GM18858 (cell line): ENCODE results near the gene FOSB.

Experiments
- ATAC-seq: cut with Tn5 transposase; IDR thresholded peaks from one replicate; pipeline ENCODE4 v1.9.1; 2021; ENCODE audit not compliant: unreplicated experiment

FOSB gene

DNA sequence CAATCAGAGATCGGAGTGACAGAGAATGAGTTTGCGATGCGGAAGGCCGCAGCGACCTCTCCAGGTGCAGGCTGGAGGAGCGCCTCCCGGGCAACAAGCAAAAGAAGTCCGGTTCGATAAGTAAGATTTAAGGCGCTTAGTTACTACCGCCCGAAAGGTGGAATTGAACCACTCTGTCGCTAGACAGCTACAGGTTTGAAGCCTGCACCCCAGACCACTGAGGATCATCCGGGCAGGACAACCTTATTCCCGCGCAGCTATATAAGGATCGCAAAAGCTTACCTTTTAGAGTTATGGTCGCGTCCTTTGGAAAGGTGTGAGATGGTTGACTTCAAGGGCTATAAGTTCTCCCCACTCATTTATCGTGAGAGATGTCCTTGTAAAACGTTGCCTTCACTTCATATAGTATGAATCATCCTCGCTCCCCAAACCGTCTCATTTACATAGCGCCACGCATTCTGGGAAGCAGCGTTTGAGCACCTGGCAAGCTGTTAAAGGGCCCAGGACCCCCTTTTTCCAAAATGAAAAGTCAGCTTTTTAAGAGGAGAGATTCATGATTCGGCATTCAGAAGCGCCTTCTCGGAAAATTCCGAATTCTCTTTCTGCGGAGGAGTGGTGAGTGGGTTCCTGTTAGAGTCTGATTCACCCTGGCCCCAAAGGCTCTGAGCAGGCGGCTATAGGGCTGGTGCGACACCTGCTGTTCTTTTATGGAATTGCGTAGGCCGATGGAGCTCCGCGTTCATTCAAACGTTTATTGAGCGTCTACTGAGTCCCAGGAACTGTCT lies 10.8 kb downstream of the FOSB start:
- ATAC-seq: no peak

DNA sequence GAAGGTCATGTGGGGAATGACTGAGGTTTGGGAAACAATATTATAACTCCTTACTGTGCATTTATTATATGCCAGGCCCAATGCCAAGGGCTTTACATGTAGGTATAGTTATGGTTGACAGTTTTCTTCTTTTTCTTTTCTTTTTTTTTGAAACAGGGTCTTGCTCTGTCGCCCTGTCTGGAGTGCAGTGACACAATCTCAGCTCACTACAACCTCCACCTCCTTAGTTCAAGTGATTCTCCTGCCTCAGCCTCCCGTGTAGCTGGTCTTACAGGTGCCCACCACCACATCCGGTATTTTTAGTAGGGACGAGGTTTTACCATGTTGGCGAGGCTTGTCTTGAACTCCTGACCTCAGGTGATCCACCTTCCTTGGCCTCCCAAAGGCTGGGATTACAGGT lies 15.2 kb downstream of the FOSB start:
- no peak for ATAC-seq

DNA sequence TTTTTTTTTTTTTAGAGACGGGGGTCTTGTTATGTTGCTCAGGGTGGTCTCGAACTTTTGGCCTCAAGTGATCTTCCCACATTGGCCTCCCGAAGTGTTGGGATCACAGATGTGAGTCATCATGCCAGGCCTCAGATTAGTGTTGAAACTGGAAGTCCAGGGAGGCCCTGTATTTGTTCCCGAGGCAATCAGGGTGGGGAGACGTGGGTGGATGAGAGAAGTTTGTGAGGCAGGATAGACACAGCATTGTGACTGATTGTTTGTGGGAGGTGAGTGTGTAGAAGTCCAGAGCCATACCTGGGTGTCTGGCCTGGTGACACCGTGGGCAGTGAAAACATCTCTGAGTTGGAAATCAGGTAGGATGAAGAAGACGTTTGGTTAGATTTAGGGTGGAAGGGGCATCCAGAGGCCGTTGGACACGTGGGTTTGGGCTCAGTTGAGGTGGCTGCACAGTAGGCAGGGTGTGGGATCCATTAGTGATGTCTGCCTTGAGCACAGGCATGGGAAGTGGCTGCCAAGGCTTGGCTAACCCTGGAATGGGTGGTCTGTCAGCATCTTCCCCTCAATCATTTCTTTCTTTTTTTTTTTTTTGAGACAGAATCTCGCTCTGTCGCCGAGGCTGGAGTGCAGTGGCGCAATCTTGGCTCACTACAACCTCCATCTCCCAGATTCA lies 16.6 kb downstream of the FOSB start:
- ATAC-seq: no peak

DNA sequence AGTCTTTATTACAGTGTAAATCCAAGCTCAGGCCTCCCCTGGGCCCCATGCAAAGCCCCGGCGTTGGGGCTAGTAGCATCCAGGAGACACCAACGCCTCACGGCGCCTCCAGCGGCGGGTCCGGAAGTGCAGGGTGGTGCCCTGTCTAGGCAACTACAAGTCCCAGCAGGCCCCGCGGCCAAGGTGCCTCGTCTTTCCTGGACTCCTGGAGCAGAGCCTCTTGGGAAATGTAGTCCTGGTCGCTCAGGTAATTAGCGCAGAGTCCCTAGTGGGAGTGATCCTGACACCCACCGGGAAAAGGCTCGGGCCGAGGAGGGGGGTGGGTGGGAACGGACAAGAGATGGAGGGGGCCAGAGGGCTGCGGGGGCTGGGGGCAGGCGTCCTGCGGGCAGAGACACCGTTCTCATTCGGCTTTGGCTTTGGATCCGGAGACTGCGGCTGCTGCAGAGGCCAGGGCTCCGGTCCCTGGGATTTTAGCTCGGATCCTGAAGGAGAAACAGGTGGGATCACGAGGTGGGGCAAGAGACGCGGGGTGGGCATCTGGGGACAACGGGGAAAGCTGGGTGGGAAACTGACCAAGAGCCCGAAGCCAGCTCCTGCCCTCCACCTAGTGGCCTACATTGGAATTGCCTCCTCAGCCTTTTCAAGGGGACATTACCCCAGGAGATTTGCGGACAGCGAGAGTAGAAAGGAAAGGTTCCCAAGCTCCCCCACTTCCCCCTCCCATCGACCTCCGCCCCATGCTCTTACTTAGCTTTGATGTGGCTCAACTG lies 17.7 kb downstream of the FOSB start:
- ATAC-seq: peak; percentile 73

DNA sequence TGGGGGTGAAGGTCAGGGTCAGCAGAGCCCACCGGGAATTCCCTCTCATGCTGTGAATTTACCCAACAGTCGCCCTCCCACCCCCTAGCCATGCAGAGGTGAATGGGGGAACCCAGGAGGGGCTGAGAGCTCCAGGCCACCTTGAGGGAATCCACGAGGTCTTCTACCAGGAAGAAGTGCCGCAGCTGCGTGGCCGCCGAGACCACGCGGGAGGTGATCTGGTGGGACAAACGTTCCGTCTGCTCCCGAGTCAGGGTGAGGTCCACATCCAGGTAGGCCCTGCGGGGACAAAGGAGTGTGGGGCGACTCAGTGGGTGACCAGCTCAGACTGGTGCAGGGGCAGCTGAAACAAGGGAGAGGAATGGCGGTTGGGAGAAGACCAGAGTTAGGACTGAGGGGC lies 20.9 kb downstream of the FOSB start:
- no peak for ATAC-seq

DNA sequence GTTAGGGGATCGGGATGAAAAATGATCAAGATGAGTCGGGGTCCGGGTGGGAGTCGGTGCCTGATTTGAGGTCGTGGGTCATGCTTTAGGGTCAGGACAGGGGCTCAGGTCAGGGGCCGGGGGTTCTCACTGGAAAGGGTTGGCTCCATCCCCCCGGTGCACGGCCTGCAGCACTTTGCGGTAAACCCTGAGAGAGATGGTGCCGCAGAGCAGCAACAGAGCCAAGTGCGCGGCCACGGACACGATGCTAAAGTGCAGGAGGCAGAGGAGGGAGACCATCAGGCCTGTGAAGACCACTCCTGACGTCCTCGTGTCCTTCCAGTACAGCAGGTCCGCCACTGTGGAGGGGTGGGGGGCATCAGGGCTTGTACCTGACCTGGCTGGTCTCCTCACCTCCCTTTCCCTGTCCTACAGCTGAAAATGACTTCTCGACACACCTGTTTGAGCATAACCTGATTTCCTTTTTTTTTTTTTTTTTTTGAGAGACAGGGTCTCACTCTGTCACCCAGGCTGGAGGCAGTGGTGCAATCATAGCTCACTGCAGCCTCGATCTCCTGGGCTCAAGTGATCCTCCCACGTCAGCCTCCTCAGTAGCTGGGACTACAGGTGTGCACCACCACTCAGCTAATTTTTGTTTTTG lies 21.5 kb downstream of the FOSB start:
- no peak for ATAC-seq

DNA sequence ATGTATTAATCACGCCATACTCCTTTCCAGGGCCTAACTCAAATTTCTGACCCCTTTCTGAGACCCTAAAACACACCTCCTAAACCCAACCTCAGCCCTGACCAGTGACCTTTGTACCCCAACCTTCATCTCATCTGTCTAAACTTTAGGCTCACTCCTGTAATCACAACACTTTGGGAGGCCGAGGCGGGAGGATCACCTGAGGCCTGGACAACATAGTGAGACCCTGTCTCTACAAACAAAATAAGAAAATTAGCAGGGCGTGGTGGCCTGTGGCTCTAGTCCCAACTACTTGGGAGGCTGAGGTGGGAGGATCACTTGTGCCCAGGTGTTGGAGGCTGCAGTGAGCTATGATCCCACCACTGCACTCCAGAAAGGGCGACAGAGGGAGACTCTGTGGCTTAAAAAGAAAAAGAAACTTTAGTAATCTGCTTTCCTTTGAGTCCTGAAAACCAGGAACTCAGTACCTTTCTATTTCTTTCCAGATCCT lies 24.4 kb downstream of the FOSB start:
- ATAC-seq: no peak

DNA sequence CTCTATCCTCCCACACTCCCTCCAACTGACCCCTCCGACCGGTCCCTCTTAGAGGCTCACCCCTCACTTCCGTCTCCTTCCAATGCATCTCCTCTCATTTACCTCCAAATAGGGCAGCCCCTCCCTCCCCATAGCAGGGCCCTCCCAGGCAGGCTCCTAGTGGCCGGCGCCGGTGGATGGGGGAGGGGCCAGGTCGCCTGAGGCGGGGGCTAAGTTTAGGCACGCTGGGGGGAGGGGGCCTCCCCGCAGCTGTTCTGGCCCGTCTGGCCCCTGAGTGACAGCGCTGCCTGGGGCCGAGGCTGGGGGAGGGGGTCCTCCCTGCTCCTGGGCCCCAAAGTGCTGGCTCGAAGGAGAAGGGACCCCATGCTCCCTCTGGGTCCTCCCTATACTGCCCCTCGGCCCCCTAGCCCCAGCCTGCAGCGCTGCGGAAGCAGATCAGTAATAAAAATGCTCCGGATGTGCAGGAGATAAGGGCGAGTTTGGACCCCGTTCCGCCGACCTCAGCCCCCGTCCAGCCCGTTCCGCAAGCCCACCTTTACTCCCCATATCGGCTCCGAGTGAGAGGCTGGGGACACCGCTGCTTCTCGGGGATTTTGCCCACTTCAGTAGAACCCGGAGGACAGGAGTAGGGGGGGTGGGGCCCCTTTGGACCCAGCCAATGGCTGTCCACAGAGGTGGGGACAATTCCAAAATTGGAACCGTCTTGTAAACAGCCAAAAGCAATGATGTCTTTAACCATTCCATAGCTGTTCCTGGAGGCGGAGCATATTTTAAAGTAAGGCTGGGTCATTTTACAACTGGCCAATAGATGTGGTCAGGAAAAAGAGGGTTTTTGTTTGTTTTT lies 25.1 kb downstream of the FOSB start:
- no peak for ATAC-seq

DNA sequence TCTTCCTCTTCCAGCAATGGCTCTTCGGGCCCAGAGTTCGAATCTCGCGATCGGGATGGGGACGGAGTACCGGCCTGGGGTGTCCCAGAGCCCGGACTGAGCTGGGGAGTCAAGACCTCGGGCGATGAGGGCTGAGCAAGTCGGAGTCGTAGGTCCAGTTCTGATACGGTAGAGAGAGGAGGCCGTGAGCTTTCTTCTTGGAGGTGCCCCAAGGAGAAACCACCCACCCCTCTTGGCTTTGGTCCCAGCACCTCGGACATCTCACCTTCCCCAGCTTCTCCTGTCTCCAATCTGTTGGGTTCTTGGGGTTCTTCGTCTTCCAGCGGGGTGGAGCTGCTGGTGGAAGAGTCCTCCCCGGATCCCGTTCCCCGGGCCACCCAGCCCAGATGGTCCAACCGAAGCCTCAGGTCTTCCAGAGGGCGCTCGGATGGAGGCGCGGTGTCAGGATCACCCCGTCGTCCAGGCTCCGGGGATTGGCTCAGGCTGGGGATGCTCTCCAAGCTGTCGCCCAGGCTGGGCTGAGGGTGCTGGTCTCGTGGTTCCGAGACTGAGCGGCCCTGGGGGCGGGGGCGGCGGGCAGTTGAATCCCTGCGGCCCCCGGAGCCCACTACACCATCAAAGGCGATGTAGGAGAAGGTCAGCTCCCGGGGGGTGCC lies 26.6 kb downstream of the FOSB start:
- ATAC-seq: no peak

DNA sequence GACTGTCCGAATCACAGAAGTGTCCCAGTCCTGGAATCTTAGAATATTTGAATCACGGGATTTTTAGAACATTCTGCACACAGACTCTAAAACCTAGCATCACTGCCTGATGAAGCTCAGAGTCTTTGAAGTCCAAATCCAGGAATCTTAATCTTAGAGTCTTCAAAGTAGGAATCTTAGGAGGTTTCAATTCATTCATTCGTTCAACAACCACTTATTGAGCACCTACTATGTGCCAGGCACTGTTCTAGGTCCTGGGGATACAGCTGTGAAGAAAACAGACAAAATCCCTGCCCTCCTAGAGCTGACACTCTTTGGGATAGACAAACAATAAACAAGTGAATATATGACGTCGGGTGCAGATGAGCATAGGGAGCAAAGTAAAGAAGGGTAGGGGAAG lies 27.4 kb downstream of the FOSB start:
- no peak for ATAC-seq

DNA sequence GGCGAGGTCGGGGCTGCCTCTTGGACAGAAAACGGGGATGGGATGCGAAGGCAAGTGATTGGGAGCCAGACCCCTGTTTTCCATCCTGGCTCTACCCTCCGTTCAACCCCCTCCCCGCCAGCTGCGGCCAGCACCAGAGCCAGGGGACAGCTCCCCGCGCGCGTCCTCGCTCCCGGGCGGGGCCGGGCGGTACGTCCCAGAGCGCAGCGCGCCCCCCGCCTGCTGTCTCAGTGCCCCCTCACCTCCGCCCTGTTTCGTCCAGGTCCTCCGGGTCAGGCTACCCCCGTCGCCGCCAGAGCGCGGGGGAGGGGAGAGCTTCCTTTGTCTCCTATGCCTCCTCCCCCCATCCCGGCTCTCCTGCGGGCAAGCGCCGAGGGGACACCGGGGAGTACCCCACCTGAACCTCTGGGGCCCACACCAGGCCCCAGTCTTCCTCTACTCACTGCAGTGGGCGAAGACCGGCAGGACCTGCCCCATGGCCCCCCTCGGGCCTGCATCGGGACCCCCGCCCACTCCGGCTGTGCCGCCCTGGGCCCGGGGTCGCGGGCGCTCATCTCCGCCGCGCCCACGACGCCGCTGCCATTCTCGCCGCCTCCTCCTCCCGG lies 28.7 kb downstream of the FOSB start:
- ATAC-seq: no peak

DNA sequence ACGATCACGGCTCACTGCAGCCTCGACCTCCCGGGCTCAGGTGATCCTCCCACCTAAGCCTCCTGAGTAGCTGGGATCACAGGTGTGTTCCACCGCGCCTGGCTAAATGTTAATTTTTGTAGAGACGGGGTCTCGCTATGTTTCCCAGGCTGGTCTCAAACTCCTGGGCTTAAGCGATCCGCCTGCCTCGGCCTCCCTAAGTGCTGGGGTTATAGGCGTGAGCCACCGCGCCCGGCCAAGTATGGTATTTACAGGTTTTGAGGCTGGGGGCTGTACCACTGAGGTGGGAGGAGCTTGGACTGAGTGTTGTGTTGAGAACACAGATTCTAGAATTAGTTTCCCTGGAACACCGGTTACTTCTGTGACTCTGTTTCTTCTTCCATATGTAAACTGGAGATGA lies 30.0 kb downstream of the FOSB start:
- ATAC-seq: no peak

DNA sequence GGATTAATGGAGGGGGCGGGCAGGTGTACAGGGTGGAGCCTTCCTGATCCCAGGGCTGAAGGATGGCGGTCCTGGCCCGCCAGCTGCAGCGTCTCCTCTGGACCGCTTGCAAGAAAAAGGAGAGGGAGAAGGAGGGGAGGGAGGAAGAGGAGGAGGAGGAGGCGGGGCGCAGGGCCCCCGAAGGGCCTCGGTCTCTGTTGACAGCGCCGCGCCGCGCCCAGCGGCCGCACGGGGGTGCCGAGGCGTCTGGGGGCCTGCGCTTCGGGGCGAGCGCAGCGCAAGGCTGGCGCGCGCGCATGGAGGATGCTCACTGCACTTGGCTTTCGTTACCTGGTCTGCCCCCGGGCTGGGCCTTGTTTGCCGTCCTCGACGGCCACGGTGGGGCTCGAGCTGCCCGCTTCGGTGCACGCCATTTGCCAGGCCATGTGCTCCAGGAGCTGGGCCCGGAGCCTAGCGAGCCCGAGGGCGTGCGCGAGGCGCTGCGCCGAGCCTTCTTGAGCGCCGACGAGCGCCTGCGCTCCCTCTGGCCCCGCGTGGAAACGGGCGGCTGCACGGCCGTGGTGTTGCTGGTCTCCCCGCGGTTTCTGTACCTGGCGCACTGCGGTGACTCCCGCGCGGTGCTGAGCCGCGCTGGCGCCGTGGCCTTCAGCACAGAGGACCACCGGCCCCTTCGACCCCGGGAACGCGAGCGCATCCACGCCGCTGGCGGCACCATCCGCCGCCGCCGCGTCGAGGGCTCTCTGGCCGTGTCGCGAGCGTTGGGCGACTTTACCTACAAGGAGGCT lies 30.8 kb downstream of the FOSB start, which contains the start of gene PPM1N:
PPM1N (plus strand) TSS at position 33 of the 785 bp plus-strand sequence; CDS start at position 63, 30 bp downstream.
- no peak for ATAC-seq

DNA sequence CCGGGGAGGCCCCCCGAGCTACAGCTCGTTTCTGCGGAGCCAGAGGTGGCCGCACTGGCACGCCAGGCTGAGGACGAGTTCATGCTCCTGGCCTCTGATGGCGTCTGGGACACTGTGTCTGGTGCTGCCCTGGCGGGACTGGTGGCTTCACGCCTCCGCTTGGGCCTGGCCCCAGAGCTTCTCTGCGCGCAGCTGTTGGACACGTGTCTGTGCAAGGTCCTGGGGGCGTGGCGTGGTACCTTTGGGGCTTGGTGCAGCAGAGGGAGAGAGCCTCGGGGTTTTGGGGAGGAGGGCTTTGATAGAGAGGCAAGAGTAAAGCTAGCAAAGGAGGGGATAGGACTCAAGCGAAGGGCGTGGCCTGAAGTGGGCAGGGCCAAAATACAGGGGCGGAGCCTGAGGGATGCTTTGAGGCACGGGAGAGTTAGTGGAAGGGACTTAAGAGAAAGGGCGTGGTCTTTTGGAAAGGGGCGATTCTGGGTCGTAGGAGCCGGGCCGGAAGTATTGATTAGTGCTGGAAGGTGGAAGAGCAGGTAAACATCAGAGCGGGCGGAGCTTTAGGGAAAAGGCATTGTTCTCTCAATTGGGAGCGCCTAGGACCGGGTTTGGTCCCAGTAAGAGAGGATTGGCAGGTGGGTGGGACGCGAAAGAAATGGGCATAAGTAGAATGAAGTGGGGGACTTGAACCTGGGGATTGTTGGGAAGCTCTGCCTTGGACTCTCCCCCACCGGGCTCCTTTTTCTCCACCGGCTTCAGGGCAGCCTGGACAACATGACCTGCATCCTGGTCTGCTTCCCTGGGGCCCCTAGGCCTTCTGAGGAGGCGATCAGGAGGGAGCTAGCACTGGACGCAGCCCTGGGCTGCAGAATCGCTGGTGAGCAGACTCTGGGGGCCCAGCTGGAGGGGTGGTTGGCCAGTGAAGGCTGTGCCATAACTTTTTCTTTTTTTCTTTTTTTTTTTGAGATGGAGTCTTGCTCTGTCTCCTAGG lies 31.7 kb downstream of the FOSB start:
- no peak for ATAC-seq

DNA sequence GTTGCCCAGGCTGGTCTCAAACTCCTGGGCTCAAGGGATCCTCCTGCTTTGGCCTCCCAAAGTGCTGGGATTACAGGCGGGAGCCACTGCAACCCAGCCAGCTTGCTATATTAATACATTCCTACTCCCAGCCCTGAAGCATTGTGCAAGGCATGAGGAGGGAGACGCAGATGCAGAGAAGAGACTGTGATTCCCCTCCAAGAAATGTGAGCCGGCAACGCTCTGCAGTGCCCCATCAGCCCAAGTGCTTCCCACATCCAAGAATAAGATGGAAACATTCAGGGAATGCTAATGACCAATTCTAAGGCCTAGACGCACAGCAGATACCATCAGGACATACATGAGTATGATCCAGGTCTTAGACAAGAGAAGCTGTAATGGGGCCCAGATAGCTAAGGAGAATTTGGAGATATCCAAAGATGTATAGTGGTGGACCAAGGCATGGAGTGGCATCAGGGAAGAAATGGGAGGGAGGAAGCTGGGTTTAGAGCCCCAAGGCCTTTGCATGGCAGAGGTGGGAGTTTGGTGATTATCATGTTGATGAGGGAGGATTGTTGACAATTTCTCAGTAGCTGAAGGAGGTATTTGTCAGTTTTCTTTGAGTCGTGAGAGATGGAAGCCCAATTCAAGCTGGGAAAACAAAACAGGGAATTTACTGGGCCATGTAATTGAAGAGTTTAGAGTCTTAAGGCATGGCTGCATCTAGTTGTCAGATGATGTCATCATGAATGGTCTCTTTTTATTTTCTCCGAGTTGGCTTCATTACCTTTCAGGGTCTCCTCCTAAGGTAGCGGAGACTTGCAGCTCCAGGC lies 33.3 kb downstream of the FOSB start:
- ATAC-seq: no peak

DNA sequence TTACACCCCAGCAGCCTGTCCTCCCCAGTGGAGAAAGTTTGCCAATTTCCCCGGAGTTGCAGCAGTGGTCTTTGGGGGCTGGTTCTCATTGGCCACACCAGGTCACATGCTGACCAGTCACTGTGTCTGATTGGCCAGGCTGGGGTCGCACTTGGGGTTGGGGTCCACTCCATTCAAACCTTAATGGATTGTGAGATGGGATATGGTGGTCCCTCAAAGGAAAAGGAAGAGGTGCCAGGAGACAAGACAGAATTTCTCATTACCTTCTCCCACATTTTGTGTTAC lies 33.9 kb downstream of the FOSB start:
- no peak for ATAC-seq

DNA sequence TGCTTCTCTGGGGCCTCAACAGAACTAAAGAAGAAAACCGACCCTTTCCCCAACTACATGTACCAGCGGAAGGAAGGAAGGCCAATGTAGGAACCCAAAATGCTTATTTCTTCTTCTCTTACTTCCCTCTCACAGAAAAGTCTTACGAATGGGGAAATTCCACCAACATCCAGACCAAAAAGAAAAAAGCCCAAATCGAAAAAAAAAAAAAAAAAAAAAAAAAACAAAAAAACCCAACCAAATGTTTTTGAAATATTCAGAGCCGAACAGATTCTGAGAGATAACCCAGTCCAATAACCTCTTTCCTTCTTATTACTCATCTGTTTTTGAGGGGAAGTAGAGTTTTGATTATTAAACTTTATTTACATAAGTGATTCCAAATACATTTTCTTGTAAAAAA lies 34.3 kb downstream of the FOSB start:
- ATAC-seq: no peak
